HepG2 (cell line): ENCODE data around the gene SERPINF2. TPM values are rescaled to one million over a fixed set of nuclear protein-coding genes. Genes with fewer than 3 reads are reported as not detected.

ENCODE experiments used
- ATAC-seq: fragments of 200-7000 bp; cut with Tn5 transposase; 3 replicates; pipeline ENCODE4 v1.9.1; 2020; ENCODE audit warnings: mild to moderate bottlenecking, moderate library complexity
- BruUV-seq: library from RNA; stranded (reverse); fragments of 400-500 nt; replicated peaks from 2 replicates; lab custom pipeline; 2021; lab: Mats Ljungman, UMichigan
- CTCF ChIA-PET: fragments of 300-600 bp; formaldehyde crosslinking; extraction: SDS; loops from one replicate; lab custom pipeline; 2021; ENCODE audit warnings: low total read pairs, inconsistent platforms, low intra/inter-chr PET ratio; lab: Yijun Ruan, JAX
- POLR2A ChIA-PET: fragments of 350-600 bp; sonication (Branson Sonifier 250); formaldehyde crosslinking; loops from one replicate; lab custom pipeline; 2020; ENCODE audit warnings: antibody characterized with exemption, inconsistent platforms; lab: Yijun Ruan, JAX
- DNase-seq: peaks from one replicate; pipeline ENCODE4 v3.0.0-alpha.2; 2015; ENCODE audit warnings: low spot score
- FAIRE-seq: peaks from 3 replicates; lab custom pipeline; 2011; peaks lifted over from hg19 to GRCh38; lab: Jason Lieb, UNC
- H2AFZ ChIP-seq: one replicate; pipeline ENCODE4 v1.6.1; 2011; ENCODE audit warnings: low read length, inconsistent platforms
- H3K27ac ChIP-seq: fragments of 300-600 bp; 3 replicates; pipeline ENCODE4 v1.8.0; 2011; ENCODE audit warnings: mixed run types, mild to moderate bottlenecking, mixed read lengths, low read length, inconsistent platforms; ENCODE audit not compliant: insufficient read depth; ENCODE audit errors: extremely low read length
- H3K27me3 ChIP-seq, 2 experiments: fragments of 200-600 bp in 1 of 2; 2 replicates in 1 of 2; 3 replicates in 1 of 2; pipeline versions ENCODE4 v1.6.0 to v1.8.0; 2011; ENCODE audit warnings: low read length in 2 of 2, mild to moderate bottlenecking in 2 of 2, moderate library complexity in 2 of 2, inconsistent platforms in 1 of 2; ENCODE audit not compliant: insufficient read depth in 2 of 2, control insufficient read depth in 1 of 2
- H3K36me3 ChIP-seq, 2 experiments: fragments of 200-600 bp in 1 of 2; replicated peaks in 1 of 2; 2 replicates in 1 of 2; 3 replicates in 1 of 2; pipeline versions ENCODE4 v1.5.1 to v1.8.0; 2011; ENCODE audit warnings: low read length in 2 of 2, inconsistent platforms in 1 of 2; ENCODE audit not compliant: insufficient read depth in 2 of 2, control insufficient read depth in 1 of 2
- H3K4me1 ChIP-seq: 2 replicates; pipeline ENCODE4 v1.5.1; 2012; ENCODE audit warnings: low read length, inconsistent platforms; ENCODE audit not compliant: insufficient read depth
- H3K4me2 ChIP-seq: 2 replicates; pipeline ENCODE4 v1.6.0; 2011; ENCODE audit warnings: low read depth, low read length, inconsistent platforms
- H3K4me3 ChIP-seq, 3 experiments: fragments of 200-600 bp in 1 of 3; sonication (generic), shearing (Covaris generic) in 1 of 3; replicated peaks in 1 of 3; 2 replicates each; pipeline ENCODE4 v1.5.1; 2011 to 2016; ENCODE audit warnings: low read length in 3 of 3, inconsistent platforms in 2 of 3, low read depth in 2 of 3, mild to moderate bottlenecking in 2 of 3, control low read depth in 1 of 3, mixed read lengths in 1 of 3; ENCODE audit not compliant: insufficient read depth in 1 of 3
- H3K79me2 ChIP-seq: one replicate; pipeline ENCODE4 v1.6.1; 2011; ENCODE audit warnings: low read length, inconsistent platforms; ENCODE audit not compliant: insufficient read depth
- H3K9ac ChIP-seq: 2 replicates; pipeline ENCODE4 v1.6.0; 2011; ENCODE audit warnings: mild to moderate bottlenecking, low read depth, low read length, inconsistent platforms; ENCODE audit not compliant: insufficient read depth
- H3K9me3 ChIP-seq: 2 replicates; pipeline ENCODE4 v1.5.1; 2012; ENCODE audit warnings: mild to moderate bottlenecking, low read length
- H4K20me1 ChIP-seq: 2 replicates; pipeline ENCODE4 v1.6.0; 2011; ENCODE audit warnings: inconsistent platforms, mild to moderate bottlenecking, low read length, moderate library complexity; ENCODE audit not compliant: insufficient read depth
- FOXP1 ChIP-seq, 2 experiments: fragments of 450-650 bp in 1 of 2; IDR thresholded peaks; 2 replicates each; pipeline ENCODE4 v1.6.1; 2017 to 2018; ENCODE audit warnings: antibody characterized with exemption in 1 of 2
- HNF4G ChIP-seq, 2 experiments: sonication (generic) in 1 of 2; formaldehyde crosslinking in 1 of 2; IDR thresholded peaks; 2 replicates each; pipeline versions ENCODE4 v1.4.0 to v1.6.1; 2011 to 2020; ENCODE audit warnings: borderline replicate concordance in 2 of 2, low read depth in 2 of 2, mild to moderate bottlenecking in 2 of 2, low read length in 1 of 2, missing genetic modification reagents in 1 of 2, moderate library complexity in 1 of 2
- MAFG ChIP-seq: sonication (generic); formaldehyde crosslinking; IDR thresholded peaks from 2 replicates; pipeline ENCODE4 v1.5.1; 2020; ENCODE audit warnings: mild to moderate bottlenecking, missing genetic modification reagents
- MED8 ChIP-seq: sonication (generic); formaldehyde crosslinking; IDR thresholded peaks from 2 replicates; pipeline ENCODE4 v1.8.1; 2023; ENCODE audit warnings: mild to moderate bottlenecking, missing genetic modification reagents; ENCODE audit not compliant: insufficient replicate concordance
- SCMH1 ChIP-seq: sonication (generic); formaldehyde crosslinking; IDR thresholded peaks from 2 replicates; pipeline ENCODE4 v1.9.0; 2021; ENCODE audit warnings: missing genetic modification reagents, mild to moderate bottlenecking, borderline replicate concordance
- SNAPC2 ChIP-seq: sonication (generic); formaldehyde crosslinking; IDR thresholded peaks from 2 replicates; pipeline ENCODE4 v1.8.1; 2022; ENCODE audit warnings: mild to moderate bottlenecking, missing genetic modification reagents
- TRIM24 ChIP-seq: sonication (generic); formaldehyde crosslinking; IDR thresholded peaks from 2 replicates; pipeline ENCODE4 v1.8.0; 2022; ENCODE audit warnings: mild to moderate bottlenecking, missing genetic modification reagents
- ZFP36L2 ChIP-seq: sonication (generic); formaldehyde crosslinking; IDR thresholded peaks from 2 replicates; pipeline ENCODE4 v1.4.0; 2020; ENCODE audit warnings: missing genetic modification reagents
- ZKSCAN8 ChIP-seq: IDR thresholded peaks from 2 replicates; pipeline ENCODE4 v1.6.1; 2016; ENCODE audit warnings: borderline replicate concordance, missing genetic modification reagents, missing compliant biosample characterization
- ZNF207 ChIP-seq: fragments of 450-650 bp; IDR thresholded peaks from 2 replicates; pipeline ENCODE4 v1.6.1; 2016; ENCODE audit warnings: antibody characterized with exemption, borderline replicate concordance
- ZNF224 ChIP-seq: sonication (generic); formaldehyde crosslinking; IDR thresholded peaks from 2 replicates; pipeline ENCODE4 v1.5.0; 2020; ENCODE audit warnings: mild to moderate bottlenecking, missing genetic modification reagents
- ZNF350 ChIP-seq: sonication (generic); formaldehyde crosslinking; IDR thresholded peaks from 2 replicates; pipeline ENCODE4 v1.4.0; 2020; ENCODE audit warnings: mild to moderate bottlenecking, low read depth, missing genetic modification reagents, borderline replicate concordance
- ZNF510 ChIP-seq: sonication (generic); formaldehyde crosslinking; IDR thresholded peaks from 2 replicates; pipeline ENCODE4 v1.4.0; 2020; ENCODE audit warnings: low read depth, mild to moderate bottlenecking, missing genetic modification reagents
- ZNF589 ChIP-seq: sonication (generic); formaldehyde crosslinking; conservative IDR thresholded peaks from 2 replicates; pipeline ENCODE4 v1.8.0; 2022; ENCODE audit warnings: mild to moderate bottlenecking, moderate library complexity, missing genetic modification reagents
- ZNF674 ChIP-seq: sonication (generic); formaldehyde crosslinking; IDR thresholded peaks from 2 replicates; pipeline ENCODE4 v1.5.0; 2020; ENCODE audit warnings: low read depth, mild to moderate bottlenecking, missing genetic modification reagents
- ZZZ3 ChIP-seq: sonication (generic); formaldehyde crosslinking; IDR thresholded peaks from 2 replicates; pipeline ENCODE4 v1.4.0; 2020; ENCODE audit warnings: missing genetic modification reagents, mild to moderate bottlenecking, borderline replicate concordance
- WGBS: methylation state at CpG from one replicate; pipeline ENCODE4 v1.1.6; 2017; ENCODE audit warnings: low lambda C conversion rate; 5-methylcytosine and 5-hydroxymethylcytosine counted together
- in situ Hi-C: cut with HindIII; loops from 2 replicates; pipeline ENCODE4 v1.10.0; 2017; ENCODE audit warnings: low pct_unique_long_range_greater_than_20kb; ENCODE audit not compliant: extremely low pct_ligation_motif_present
- intact Hi-C: fragments of 100-400 bp; cut with micrococcal nuclease; formaldehyde crosslinking; loops from one replicate; pipeline ENCODE4 v1.10.0; 2022; ENCODE audit not compliant: unreplicated experiment
- polyA plus RNA-seq, 8 experiments: library from polyadenylated mRNA; depleted of rRNA in 3 of 8; stranded (reverse) in 7 of 8; unstranded in 1 of 8; fragments of >200 nt; fragmentation: Illumina TruSeq in 4 of 8; extraction: Trizol in 4 of 8; gene quantifications; 2 replicates each; pipeline versions ENCODE4 v1.2.1 to v1.2.3, GENCODE V29; 2011 to 2016; ENCODE audit warnings: low read depth in 4 of 8, missing spikeins in 1 of 8, mixed read lengths in 1 of 8; ENCODE audit not compliant: insufficient read depth in 1 of 8
- total RNA-seq, 5 experiments: library from RNA; depleted of rRNA; stranded (reverse); fragments of >200 nt; fragmentation: Illumina TruSeq; extraction: Trizol; gene quantifications; 2 replicates each; pipeline ENCODE4 v1.2.3, GENCODE V29; 2016; ENCODE audit warnings: low read depth in 1 of 5
- TF ChIP-seq, protein P1 (sequence below): sonication (generic); formaldehyde crosslinking; IDR thresholded peaks from 2 replicates; pipeline ENCODE4 v1.5.1; 2020; ENCODE audit warnings: mild to moderate bottlenecking, missing genetic modification reagents, borderline replicate concordance
- TF ChIP-seq, protein P2 (sequence below), 2 experiments: fragments of 450-650 bp in 1 of 2; sonication (generic) in 1 of 2; formaldehyde crosslinking; IDR thresholded peaks; 2 replicates each; pipeline versions ENCODE4 v1.5.0 to v1.8.0; 2020 to 2022; ENCODE audit warnings: mild to moderate bottlenecking in 1 of 2, missing genetic modification reagents in 1 of 2

The SERPINF2 gene
- total and polyA plus RNA-seq, 2 of the 13 experiments (the other 11 are each of a cell fraction or from before 2014, with no cell fraction given): 309 to 548 TPM

DNA sequence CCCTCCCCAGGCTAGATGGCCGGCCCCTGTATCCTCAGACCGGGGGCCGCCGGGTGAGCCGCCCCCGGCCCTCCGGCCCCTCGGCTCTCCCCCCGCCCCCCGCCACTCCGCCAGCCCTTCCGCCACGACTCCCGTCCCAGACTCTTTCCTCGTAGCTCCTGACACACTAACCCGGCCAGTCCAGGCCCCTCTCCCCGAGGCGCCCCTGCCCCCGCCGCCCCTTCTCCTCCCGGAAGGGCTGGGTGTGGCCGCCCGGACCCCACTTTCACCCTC lies 26.9 kb upstream of the SERPINF2 start:
- no peak for DNase-seq
- in situ Hi-C loops: loop anchor here (5.0 to 25.0 kb wide), 2 partner anchors 52 to 322 kb away; partner anchors contain the start of genes DPH1, OVCA2 and RTN4RL1
- H3K4me1 ChIP-seq: peaks cover 50% of the 10 kb centered on the region
- peaks cover 10% of the 10 kb centered on the region for H4K20me1 ChIP-seq
- BruUV-seq: no TSS peak
- no peaks in the 10 kb centered on the region; a peak in 1 of 5 replicates for H3K27me3 ChIP-seq
- H3K27ac ChIP-seq: peak overlapping the region; percentile 95
- peak overlapping the region; percentile 83 for H3K9ac ChIP-seq
- no peak for FAIRE-seq
- no peak overlapping the region for H2AFZ ChIP-seq
- WGBS: 0% methylated on average over 3 of the region's 23 CpGs
- ATAC-seq: no peak
- intact Hi-C loops: loop anchor here (2.0 to 10.0 kb wide), 4 partner anchors 27 to 149 kb away; partner anchors contain the start of genes PRPF8, SERPINF1 and SERPINF2
- CTCF ChIA-PET: no interaction called here
- H3K36me3 ChIP-seq: peaks cover 6 to 19% of the 10 kb centered on the region in 2 experiments
- POLR2A ChIA-PET: interaction anchor here (0.6 to 17.5 kb wide), 23 partner anchors 10 to 280 kb away, joined by 3 to 480 read pairs (median 7); partner anchors contain the start of genes RILP, RPA1, SERPINF1 and SERPINF2
- H3K4me2 ChIP-seq: peak overlapping the region; percentile 90
- H3K4me3 ChIP-seq: peak overlapping the region; percentile 86 to 97 (median 90)
- H3K79me2 ChIP-seq: peaks cover 12% of the 10 kb centered on the region
- no peaks in the 10 kb centered on the region for H3K9me3 ChIP-seq
- TF ChIP-seq ZZZ3 (no peak), MED8 (CRISPR knock-in tag) (no peak), ZNF224 (peak; percentile 25; the same call in 1 of the 2 replicates), TRIM24 (no peak), MAFG (CRISPR knock-in tag) (no peak), ZNF207 (no peak), ZFP36L2 (CRISPR knock-in tag) (no peak), ZNF510 (CRISPR knock-in tag) (0 out of 2 replicates have a peak, but pooled peaks have one; percentile 4), ZNF589 (0 out of 2 replicates have a peak, but pooled peaks have one; percentile 49), SNAPC2 (CRISPR knock-in tag) (0 out of 2 replicates have a peak, but pooled peaks have one; percentile 26), ZNF674 (CRISPR knock-in tag) (no peak), ZKSCAN8 (CRISPR knock-in tag) (no peak), FOXP1 (IDR thresholded peaks at IDR 0.05) (no peak), FOXP1 (CRISPR knock-in tag; IDR thresholded peaks at IDR 0.05) (no peak), HNF4G (IDR thresholded peaks at IDR 0.05; ENCODE audit: borderline replicate concordance, low read depth, low read length) (no peak), HNF4G (CRISPR knock-in tag; IDR thresholded peaks at IDR 0.05; ENCODE audit: borderline replicate concordance, low read depth) (no peak), SCMH1 (CRISPR knock-in tag) (no peak), ZNF350 (no peak)
- TF ChIP-seq, protein P1, sequence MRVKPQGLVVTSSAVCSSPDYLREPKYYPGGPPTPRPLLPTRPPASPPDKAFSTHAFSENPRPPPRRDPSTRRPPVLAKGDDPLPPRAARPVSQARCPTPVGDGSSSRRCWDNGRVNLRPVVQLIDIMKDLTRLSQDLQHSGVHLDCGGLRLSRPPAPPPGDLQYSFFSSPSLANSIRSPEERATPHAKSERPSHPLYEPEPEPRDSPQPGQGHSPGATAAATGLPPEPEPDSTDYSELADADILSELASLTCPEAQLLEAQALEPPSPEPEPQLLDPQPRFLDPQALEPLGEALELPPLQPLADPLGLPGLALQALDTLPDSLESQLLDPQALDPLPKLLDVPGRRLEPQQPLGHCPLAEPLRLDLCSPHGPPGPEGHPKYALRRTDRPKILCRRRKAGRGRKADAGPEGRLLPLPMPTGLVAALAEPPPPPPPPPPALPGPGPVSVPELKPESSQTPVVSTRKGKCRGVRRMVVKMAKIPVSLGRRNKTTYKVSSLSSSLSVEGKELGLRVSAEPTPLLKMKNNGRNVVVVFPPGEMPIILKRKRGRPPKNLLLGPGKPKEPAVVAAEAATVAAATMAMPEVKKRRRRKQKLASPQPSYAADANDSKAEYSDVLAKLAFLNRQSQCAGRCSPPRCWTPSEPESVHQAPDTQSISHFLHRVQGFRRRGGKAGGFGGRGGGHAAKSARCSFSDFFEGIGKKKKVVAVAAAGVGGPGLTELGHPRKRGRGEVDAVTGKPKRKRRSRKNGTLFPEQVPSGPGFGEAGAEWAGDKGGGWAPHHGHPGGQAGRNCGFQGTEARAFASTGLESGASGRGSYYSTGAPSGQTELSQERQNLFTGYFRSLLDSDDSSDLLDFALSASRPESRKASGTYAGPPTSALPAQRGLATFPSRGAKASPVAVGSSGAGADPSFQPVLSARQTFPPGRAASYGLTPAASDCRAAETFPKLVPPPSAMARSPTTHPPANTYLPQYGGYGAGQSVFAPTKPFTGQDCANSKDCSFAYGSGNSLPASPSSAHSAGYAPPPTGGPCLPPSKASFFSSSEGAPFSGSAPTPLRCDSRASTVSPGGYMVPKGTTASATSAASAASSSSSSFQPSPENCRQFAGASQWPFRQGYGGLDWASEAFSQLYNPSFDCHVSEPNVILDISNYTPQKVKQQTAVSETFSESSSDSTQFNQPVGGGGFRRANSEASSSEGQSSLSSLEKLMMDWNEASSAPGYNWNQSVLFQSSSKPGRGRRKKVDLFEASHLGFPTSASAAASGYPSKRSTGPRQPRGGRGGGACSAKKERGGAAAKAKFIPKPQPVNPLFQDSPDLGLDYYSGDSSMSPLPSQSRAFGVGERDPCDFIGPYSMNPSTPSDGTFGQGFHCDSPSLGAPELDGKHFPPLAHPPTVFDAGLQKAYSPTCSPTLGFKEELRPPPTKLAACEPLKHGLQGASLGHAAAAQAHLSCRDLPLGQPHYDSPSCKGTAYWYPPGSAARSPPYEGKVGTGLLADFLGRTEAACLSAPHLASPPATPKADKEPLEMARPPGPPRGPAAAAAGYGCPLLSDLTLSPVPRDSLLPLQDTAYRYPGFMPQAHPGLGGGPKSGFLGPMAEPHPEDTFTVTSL (CRISPR knock-in tag): 0 out of 2 replicates have a peak, but pooled peaks have one; percentile 10
- TF ChIP-seq, protein P2, sequence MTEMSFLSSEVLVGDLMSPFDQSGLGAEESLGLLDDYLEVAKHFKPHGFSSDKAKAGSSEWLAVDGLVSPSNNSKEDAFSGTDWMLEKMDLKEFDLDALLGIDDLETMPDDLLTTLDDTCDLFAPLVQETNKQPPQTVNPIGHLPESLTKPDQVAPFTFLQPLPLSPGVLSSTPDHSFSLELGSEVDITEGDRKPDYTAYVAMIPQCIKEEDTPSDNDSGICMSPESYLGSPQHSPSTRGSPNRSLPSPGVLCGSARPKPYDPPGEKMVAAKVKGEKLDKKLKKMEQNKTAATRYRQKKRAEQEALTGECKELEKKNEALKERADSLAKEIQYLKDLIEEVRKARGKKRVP (CRISPR knock-in tag; IDR thresholded peaks at IDR 0.05): 0 out of 4 replicates have a peak, but pooled peaks of 1 of the 2 experiments have one; percentile 29
